NCI-H82 (cell line): ENCODE results near the gene ACD.
"Not testable (repeated sequence)": the region's sequence is repeated elsewhere in the genome, so short reads cannot be mapped to it uniquely, and the experiment has no call there.

ENCODE experiments used
- DNase-seq: peaks from one replicate; lab custom pipeline; 2025; lab: John Stamatoyannopoulos, UW

ACD gene

GRCh38 chr16:67659675-67660563 is at the start of gene ACD:
TSS of gene ACD (minus strand) at chr16:67660260. CDS start at chr16:67660220, 40 bp downstream.
- DNase-seq: peak; percentile 92

DNA sequence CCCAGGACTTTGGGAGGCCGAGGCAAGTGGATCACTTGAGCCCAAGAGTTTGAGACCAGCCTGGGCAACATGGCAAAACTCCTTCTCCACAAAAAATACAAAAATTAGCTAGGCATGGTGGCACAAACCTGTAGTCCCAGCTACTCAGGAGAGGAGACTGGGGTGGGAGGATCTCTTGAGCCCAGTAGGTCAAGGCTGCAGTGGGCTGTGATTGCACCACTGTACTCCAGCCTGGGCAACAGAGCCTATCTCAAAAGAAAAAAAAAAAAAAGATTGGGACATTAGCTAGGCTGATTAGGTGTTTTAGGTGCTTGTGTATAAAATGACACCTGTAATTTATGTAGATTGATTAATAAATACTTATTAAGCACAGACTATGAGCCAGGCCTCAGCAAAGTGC is 49.0 kb upstream of the ACD start:
- no peak for DNase-seq

GRCh38 chr16:67708368-67708771 is 48.3 kb upstream of the ACD start:
- no peak for DNase-seq

DNA sequence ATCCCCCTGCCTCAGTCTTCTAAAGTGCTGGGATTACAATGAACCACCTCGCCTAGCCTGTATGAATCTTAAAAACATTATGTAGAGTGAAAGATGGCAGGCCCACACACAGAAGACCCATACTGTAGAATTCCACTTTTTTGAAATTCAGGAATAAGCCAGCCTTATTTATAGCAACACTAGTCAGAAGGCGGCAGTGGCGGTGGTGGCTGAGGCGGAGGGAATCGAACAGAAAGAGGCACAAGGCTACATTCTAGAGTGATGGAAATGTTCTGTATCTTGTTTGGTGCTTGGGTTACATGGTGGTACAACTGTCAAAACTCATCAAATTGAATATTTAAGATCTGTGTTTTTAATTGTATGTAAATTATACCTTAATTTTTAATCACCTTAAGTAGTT is 47.7 kb upstream of the ACD start:
- DNase-seq: no peak

DNA sequence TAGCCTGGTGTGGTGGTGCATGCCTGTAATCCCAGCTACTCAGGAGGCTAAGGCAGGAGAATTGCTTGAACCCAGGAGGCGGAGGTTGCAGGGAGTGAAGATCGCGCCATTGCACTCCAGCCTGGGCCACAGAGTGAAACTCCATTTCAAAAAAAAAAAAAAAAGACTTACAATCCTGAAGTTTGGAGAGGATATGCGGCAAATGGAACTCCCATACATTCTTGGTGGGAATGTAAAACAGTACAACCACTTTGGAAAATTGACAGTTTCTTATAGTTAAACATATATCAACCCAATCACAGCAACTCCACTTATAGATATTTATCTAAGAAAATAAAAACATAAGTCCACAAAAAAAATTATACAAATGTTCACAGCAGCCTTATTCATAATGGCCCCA is 47.1 kb upstream of the ACD start:
- DNase-seq: no peak

DNA sequence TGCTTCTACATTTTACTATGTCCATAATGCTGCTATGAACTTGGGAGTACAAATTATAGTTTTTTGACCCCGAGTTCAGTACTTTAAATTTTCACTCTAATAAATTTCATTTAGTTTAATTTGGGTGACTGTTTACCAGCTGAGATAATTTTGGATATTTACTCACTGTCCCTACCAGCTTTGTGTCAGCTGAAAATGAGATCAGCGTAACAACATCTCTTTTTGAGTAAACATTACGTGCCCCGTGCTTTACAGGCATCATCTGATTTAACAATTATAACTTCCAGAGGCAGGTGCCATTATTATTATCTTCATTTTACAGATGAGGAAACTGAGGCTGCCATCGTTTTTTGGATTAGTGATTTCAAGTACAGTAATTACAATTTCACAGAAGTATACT is 44.0 kb upstream of the ACD start:
- DNase-seq: no peak

DNA sequence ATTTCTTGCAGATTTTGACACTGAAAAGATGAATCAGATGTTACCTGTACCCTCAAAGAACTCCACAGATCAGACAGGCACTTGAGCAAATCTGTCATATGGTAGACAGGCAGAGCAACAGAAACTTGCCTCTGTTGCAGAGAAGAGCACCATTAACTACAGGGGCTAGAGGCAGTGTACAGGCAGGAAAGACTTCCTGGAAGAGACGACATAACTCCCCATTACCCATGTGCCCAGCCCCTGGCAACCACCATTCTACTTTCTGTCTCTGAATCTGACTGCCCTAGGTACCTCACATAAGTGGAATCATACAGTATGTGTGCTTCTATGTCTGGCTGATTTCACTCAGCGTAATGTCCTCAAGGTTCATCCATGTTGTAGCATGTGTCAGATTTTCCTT is 43.6 kb upstream of the ACD start:
- no peak for DNase-seq

- no peak for DNase-seq
Measured at GRCh38 chr16:67702130-67702529, 42.1 kb upstream of the ACD start.

GRCh38 chr16:67701420-67701819 is 41.4 kb upstream of the ACD start:
- DNase-seq: no peak

- DNase-seq: no peak
Measured at GRCh38 chr16:67699265-67699664, 39.2 kb upstream of the ACD start.

- no peak for DNase-seq
Measured at GRCh38 chr16:67697422-67698185, 37.5 kb upstream of the ACD start.

GRCh38 chr16:67694611-67695010 is 34.6 kb upstream of the ACD start:
- DNase-seq: no peak

GRCh38 chr16:67693517-67694285 is 33.6 kb upstream of the ACD start:
- not testable (repeated sequence) for DNase-seq

DNA sequence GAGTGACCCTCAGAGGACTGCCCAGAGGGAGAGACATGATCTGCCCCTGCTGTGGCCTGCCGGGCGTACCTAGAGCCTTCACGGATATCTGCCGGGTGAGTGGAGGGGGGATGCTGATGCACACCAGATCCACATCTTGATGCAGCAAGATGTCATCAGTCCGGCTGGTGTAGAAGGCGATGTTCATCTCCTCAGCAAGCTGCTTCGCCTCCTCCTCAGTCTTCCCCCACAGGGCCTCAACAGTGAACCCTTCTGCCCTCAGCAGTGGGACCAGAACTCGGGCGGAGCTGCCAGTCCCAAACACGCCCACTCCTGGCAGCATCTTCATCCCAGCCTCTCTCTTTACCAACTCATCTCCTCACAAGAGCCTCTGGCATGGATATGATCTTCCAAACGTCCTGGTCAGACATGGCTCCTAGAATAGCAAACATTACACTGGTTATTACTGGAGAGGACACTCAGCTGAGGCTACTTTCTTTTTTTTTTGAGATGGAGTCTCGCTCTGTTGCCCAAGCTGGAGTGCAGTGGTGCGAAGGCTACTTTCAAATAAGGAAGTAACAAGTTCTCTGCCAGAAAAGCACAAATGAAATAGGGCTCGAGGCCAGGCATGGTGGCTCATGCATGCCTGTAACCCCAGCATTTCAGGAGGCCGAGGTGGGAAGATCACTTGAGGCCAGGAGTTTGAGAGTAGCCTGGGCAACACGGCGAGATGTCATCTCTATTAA is 25.5 kb upstream of the ACD start:
- no peak for DNase-seq

DNA sequence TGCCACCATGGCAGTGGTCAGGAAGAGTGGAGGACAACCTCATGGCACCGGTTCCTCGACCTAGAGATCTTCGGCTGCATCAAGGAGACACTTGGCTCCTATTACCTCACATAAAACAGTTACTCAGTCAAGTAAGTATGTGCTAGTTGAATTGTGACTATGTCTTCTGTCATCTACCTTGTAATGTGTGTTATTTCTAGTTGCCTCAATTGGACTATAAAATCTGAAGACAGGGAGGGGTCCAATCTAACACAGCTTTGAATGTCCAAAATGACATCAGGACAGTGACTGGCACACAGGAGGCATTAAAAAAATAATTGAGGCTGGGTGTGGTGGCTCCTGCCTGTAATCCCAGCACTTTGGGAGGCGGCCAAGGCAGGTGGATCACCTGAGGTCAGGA is 23.7 kb upstream of the ACD start:
- DNase-seq: no peak

- peak; percentile 52 for DNase-seq
Measured at GRCh38 chr16:67679935-67680897, 20.2 kb upstream of the ACD start.

DNA sequence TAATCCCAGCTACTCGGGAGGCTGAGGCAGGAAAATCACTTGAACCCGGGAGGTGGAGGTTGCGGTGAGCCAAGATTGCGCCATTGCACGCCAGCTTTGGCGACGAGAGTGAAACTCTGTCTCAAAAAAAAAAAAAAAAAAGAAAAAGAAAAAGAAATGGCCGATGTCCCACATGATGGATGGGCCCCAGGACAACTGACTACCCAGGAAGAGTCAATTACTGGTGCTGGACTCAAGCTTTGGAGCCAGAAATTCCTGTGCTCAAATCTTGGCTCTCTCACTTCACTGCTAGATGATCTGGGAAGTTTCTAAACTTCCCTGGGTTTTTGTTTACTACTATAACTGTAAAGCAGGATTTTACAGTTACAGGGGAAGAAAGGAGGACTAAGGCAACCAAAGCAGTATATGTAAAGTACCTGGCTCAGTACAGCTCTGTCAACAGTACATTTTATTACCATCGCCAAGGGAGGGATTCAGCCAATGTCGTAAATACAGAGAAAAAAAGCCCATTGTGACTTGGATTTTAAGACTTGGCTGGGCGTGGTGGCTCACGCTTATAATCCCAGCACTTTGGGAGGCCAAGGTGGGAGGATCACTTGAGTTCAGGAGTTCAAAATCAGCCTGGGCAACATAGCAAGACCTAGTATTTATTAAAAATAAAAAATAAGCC is 18.4 kb upstream of the ACD start:
- DNase-seq: no peak

GRCh38 chr16:67677712-67678111 is 17.7 kb upstream of the ACD start:
- DNase-seq: no peak

DNA sequence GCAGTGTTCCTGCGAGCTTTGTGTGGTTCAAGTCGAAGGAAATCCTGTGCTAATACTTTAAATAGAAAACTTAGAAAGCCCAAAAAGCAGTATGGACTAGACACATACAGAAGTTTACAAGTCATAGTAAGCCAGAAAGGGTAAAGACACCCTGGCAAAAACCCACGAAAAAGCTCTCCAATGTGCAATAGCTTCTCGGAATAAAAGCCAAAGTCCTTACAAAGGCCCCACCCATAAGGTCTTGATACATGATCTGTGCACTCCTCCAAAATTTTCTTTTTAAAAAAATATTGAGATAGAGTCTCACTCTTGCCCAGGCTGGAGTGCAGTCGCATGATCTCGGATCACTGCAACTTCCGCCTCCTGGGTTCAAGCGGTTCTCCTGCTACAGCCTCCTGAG is 16.9 kb upstream of the ACD start:
- DNase-seq: no peak

DNA sequence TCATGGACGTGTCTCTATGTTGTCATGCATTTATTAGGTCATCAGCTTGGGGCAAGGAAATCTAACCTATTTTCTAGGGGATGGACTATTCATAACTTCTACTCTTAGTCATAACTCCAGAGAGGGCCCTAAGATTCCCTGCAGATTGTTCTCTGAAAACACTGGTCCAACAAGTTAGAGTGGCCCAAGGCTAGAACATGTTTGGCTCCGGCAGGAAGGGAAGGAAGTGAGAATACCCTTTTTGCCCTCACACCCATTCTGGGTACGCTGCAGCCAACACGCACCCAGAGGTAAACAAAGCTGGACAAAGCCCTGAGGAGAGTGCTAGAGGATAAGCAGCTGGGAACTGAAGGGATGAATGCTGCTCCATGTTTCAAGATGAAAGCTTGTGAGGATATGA is 16.5 kb upstream of the ACD start:
- no peak for DNase-seq
